IPS DF 6.9 (cell line): ENCODE data around the gene NEDD4L.

Experiments
- DNase-seq: peaks from one replicate; pipeline ENCODE4 v3.0.0-alpha.2; 2013; ENCODE audit warnings: low read depth, low spot score
- H3K27ac ChIP-seq: one replicate; pipeline ENCODE4 v1.5.1; 2013; ENCODE audit warnings: low read length, control low read depth
- H3K27me3 ChIP-seq: 2 replicates; pipeline ENCODE4 v1.6.1; 2013; ENCODE audit warnings: mild to moderate bottlenecking, low read length; ENCODE audit not compliant: control insufficient read depth, insufficient read depth
- H3K36me3 ChIP-seq: 2 replicates; pipeline ENCODE4 v1.6.1; 2013; ENCODE audit warnings: low read length; ENCODE audit not compliant: control insufficient read depth, insufficient read depth
- H3K4me1 ChIP-seq: 2 replicates; pipeline ENCODE4 v1.6.1; 2013; ENCODE audit warnings: low read length; ENCODE audit not compliant: control insufficient read depth, insufficient read depth
- H3K4me3 ChIP-seq: 2 replicates; pipeline ENCODE4 v1.5.1; 2013; ENCODE audit warnings: mild to moderate bottlenecking, low read length
- H3K9me3 ChIP-seq: 2 replicates; pipeline ENCODE4 v1.6.1; 2013; ENCODE audit warnings: low read length, inconsistent platforms; ENCODE audit not compliant: control insufficient read depth, insufficient read depth
- WGBS: extraction: QIAGEN DNeasy Blood & Tissue Kit; methylation state at CpG from one replicate; pipeline ENCODE4 v1.1.7; 2013; ENCODE audit warnings: mixed read lengths, missing lambda C conversion rate; ENCODE audit not compliant: insufficient read length, insufficient coverage; 5-methylcytosine and 5-hydroxymethylcytosine counted together

NEDD4L gene

DNA sequence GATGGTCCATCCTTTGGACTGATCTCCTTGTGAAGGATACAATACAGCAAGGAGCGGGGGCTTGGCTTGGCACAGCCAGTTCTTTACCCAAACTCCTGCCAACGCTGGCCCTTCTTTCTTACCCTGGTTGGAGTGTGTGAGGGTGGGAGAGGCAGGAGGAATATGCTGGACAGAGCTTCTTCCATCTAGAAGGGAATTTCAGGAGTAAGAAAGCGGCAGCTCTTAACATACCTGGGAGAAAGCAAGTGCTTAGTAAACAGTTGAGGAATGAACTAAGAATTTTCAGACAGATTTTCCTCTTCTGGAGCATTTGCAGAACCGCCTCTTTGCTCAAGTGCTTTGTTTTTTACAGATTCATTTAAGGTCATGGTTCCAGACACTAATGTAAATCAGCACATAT lies 72.8 kb downstream of the NEDD4L start:
- no peaks in the 10 kb centered on the region for H3K36me3 ChIP-seq
- WGBS: no CpG with 5 or more reads among the region's 4 CpGs
- no peak for DNase-seq
- 0 out of 2 replicates have a peak, but pooled peaks cover 4% of the 10 kb centered on the region for H3K4me1 ChIP-seq
- H3K27ac ChIP-seq: no peak overlapping the region
- H3K4me3 ChIP-seq: no peak overlapping the region
- no peaks in the 10 kb centered on the region for H3K27me3 ChIP-seq
- no peaks in the 10 kb centered on the region for H3K9me3 ChIP-seq

DNA sequence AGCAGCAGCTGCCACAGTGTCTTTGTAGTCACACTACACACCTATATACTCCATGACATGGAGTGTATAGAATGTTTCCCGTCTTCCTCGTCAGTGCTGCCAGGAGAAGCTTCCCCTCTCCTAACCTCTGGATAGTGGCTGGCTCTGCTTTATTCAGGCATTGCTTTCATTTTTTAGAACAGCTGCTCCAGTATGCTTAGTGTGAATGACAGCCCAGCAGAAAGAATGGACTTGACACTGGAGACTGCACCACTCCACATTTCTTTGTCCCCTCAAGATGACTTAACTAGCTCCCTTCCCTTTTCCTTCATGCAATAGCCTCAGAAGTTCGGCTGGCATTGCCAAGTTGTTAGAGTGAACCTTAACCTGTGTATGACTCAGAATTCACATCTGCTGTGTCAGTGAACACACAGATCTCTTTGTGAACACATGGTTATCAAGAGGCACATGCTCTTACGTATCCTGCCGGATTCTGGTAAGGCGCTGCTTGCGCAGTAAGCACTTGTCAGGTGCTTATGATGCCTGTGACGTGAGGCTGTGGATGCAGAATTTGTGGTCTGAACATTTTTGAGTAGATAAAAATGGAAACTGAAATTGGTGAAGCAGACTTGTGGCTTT lies 73.9 kb downstream of the NEDD4L start:
- no peak overlapping the region for H3K27ac ChIP-seq
- no CpG with 5 or more reads among the region's 8 CpGs for WGBS
- no peak for DNase-seq
- H3K4me1 ChIP-seq: 0 out of 2 replicates have a peak, but pooled peaks cover 4% of the 10 kb centered on the region
- no peaks in the 10 kb centered on the region for H3K9me3 ChIP-seq
- H3K4me3 ChIP-seq: no peak overlapping the region
- H3K27me3 ChIP-seq: no peaks in the 10 kb centered on the region
- no peaks in the 10 kb centered on the region for H3K36me3 ChIP-seq

DNA sequence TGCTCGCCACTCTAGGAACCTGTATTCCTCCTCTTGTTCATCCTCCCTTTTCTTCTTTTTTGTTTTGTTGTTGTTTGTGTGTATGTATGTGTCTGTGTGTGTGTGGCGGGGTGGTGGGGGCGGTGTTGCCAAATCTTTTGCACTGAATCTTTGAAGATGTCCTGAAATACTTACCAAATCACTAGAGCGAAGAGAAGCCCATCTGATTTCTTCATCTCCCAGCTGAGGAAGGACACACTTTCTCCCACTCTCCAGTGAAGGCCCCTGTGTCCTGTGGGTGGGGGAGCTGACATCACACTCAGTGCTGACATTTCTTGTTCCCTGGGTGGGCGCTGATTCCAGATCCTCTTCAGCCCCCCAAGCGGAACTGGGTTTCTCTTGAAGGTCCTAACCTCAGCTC lies 74.5 kb downstream of the NEDD4L start:
- no peaks in the 10 kb centered on the region for H3K36me3 ChIP-seq
- no peaks in the 10 kb centered on the region for H3K9me3 ChIP-seq
- H3K27me3 ChIP-seq: no peaks in the 10 kb centered on the region
- no peak overlapping the region for H3K4me3 ChIP-seq
- 0 out of 2 replicates have a peak, but pooled peaks cover 3% of the 10 kb centered on the region for H3K4me1 ChIP-seq
- WGBS: no CpG with 5 or more reads among the region's 6 CpGs
- DNase-seq: no peak
- H3K27ac ChIP-seq: no peak overlapping the region

DNA sequence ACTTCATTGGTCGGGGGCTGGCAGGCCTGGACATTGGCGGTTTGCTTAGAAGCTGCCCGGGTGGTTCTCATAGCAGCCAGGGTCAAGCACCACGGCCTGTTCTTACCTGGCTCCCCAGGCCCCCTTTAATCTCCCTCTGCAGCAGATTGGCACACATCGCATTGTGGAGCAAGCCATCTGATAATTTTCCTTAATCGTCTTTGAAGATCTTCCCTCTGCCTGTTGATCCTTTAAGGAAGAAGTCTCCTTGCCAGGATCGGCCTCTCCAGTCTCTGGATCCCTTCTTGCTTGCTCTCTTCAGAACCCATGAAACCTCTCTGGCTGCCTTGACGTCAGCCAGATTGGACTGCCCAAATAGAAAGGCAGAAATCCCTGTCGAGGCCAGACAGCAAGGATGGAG lies 75.8 kb downstream of the NEDD4L start:
- no peak overlapping the region for H3K27ac ChIP-seq
- H3K27me3 ChIP-seq: no peaks in the 10 kb centered on the region
- no peaks in the 10 kb centered on the region for H3K4me1 ChIP-seq
- H3K4me3 ChIP-seq: no peak overlapping the region
- DNase-seq: no peak
- H3K9me3 ChIP-seq: no peaks in the 10 kb centered on the region
- WGBS: no CpG with 5 or more reads among the region's 9 CpGs
- H3K36me3 ChIP-seq: no peaks in the 10 kb centered on the region

DNA sequence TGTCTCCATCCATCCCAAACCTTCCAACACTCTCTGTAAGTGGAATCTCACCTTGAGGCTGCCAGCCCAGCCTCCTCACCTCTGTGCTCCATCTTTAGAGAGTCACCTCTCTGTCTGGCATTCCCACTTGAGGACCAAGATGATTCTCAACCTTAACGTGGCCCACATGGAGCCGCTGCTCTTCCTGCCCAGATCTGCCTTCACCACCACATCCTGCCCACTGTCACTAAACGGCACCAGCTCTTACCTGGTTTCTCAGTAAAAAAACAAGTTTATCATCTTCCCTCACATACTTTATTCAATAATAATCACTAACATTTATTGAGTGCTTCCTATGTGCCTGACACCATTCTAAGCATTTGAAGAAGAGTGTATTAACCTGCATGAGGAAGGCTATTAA lies 80.4 kb downstream of the NEDD4L start:
- H3K4me1 ChIP-seq: no peaks in the 10 kb centered on the region
- 100% methylated on average over 1 of the region's 3 CpGs for WGBS
- no peaks in the 10 kb centered on the region for H3K36me3 ChIP-seq
- H3K27me3 ChIP-seq: no peaks in the 10 kb centered on the region
- no peak overlapping the region for H3K4me3 ChIP-seq
- no peaks in the 10 kb centered on the region for H3K9me3 ChIP-seq
- H3K27ac ChIP-seq: no peak overlapping the region
- DNase-seq: no peak

DNA sequence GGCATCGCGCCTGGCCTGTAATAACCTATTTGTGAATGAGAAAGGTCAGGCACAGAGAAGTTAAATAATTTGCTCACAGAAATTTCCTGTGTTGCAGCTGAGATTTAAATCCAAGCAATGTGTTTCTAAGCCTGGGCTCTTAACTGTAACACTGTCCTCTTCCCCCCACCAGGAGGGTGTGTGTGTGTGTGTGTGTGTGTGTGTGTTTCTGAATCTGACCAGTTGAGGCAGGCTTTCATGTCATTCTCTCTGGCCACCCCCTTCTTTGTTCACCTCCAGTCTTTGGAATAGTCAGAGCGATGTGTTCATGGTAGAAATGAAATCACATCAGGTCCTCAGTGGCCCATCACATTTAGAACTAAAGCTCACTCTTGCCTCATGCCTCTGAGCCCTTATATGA lies 81.2 kb downstream of the NEDD4L start:
- no peaks in the 10 kb centered on the region for H3K4me1 ChIP-seq
- no peak for DNase-seq
- H3K27me3 ChIP-seq: no peaks in the 10 kb centered on the region
- no peaks in the 10 kb centered on the region for H3K36me3 ChIP-seq
- no peak overlapping the region for H3K4me3 ChIP-seq
- WGBS: no CpG with 5 or more reads among the region's 3 CpGs
- H3K9me3 ChIP-seq: no peaks in the 10 kb centered on the region
- no peak overlapping the region for H3K27ac ChIP-seq

DNA sequence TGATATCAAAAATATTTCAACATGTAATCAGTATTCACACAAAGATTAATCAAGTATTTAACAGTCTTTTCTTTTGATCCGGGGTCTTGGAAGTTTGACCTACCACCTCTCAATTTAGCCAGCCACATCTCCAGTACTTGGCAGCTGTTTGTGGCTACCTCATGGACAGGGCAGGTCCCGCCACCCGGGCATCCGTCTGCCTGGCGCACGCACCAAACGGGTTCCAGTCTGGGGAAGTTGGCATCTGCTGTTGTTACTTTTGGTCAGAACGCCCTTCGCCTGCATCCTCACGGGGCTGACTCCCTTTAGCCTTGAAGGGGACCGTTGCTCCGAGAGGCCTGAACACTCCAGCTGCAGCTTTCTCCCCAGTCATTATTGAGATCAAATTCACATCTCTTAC lies 81.7 kb downstream of the NEDD4L start:
- Histone ChIP-seq H3K36me3 (no peaks in the 10 kb centered on the region), H3K4me1 (no peaks in the 10 kb centered on the region), H3K27me3 (no peaks in the 10 kb centered on the region), H3K4me3 (no peak overlapping the region), H3K9me3 (no peaks in the 10 kb centered on the region), H3K27ac (no peak overlapping the region)
- DNase-seq: no peak
- no CpG with 5 or more reads among the region's 12 CpGs for WGBS

DNA sequence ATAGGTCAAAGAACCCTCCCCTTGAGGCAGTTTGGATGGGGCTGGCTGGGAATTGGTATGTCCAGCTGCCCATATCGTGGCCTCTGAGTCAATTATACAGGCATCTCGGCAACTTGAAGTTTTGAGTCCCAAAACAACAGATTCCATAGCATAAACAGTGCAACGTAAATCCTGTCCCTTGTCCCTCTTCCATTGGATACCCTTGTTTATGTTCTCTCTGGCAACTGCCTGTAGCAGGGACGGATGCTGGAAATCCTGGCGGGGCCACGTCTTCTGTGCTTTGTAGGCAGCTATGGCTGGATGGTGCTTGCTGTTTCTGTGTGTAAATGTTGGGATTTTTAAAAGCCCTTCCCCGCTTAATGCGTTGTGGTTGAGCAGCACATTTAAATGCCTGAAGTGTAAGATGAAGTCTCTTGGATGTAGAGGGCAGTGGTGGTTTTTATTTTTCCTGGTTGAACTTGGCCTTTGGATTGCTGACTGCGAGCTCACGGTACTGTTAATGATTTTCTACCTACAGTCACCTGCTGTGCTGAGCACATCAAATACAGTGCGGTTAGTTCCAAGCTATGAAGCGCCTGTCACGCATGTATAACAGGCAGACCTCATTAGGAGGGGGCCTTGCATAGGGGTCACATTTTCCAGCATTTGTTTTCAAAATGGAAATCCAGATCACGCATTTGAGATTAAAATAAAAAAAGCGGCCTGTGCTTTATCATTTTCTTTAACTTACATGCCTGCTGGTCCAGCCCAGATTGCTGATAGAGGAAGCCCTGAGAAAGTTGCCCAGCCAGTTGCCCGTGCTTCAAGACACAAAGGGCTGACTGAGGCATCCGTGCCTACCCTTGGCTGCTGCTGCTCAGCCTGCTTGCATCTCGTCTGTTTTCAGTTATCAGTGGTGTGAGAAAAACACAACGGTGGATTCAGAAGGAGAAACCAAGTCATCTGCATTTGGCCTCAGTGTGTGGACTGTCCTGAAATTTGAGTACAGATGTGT lies 84.7 kb downstream of the NEDD4L start:
- Histone ChIP-seq H3K36me3 (no peaks in the 10 kb centered on the region), H3K4me1 (no peaks in the 10 kb centered on the region), H3K27me3 (no peaks in the 10 kb centered on the region), H3K4me3 (no peak overlapping the region), H3K27ac (no peak overlapping the region), H3K9me3 (no peaks in the 10 kb centered on the region)
- DNase-seq: no peak
- no CpG with 5 or more reads among the region's 19 CpGs for WGBS

DNA sequence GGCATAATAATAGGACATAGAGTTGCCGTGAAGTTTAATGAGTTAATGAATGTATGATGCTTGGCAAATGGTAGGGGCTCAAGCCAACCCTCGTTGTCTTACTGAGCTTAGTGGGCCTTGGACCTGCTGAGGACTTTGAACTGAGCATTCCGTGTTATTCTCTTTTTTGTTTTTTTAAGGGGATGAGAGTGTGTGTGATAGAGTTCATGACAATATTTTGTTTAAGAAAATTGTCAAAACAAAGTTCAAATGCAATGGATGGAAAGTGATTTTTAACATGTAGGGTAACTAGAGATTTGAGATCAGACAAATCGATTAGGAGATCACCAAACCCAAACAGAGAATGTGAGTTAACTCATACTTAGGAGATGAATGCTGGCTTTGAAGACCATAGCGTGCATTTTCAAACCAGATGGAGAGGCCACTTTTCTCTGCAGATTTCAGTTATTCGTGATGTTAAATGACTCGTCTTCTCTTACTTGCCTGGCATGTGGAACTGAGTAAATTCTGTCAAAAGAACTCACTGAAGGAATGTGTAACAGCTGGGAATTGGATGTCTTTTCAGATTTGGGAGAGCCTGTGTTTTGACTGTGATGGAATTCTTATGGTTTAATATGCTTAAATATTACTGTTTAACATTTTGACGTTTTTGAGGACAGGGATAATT lies 88.7 kb downstream of the NEDD4L start:
- Histone ChIP-seq H3K4me1 (0 out of 2 replicates have a peak, but pooled peaks cover 2% of the 10 kb centered on the region), H3K9me3 (no peaks in the 10 kb centered on the region), H3K27ac (no peak overlapping the region), H3K4me3 (no peak overlapping the region), H3K27me3 (no peaks in the 10 kb centered on the region), H3K36me3 (no peaks in the 10 kb centered on the region)
- no CpG with 5 or more reads among the region's 8 CpGs for WGBS
- no peak for DNase-seq

DNA sequence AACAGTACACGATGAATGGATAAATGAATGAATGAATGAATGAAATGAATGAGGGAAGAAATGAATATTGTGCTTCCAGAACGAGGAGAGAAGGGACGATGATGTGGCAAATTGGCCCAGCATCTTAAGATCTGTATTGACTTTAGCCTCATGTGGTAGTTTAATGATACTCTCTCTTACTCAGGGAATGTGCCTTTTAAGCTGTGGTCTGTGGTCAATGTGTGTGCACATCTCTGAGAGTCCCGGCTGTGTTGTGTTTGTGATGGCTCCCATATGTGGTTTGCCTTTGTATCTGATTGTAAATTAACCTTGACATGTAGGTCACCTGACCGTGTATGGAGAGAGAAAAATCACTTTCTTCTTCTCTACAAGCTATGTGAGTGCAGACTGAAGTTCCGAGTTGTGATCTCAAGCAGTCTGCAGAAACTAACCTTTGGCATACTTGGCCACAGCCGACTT lies 91.2 kb downstream of the NEDD4L start:
- 100% methylated on average over 3 of the region's 7 CpGs for WGBS
- H3K4me3 ChIP-seq: no peak overlapping the region
- H3K27ac ChIP-seq: no peak overlapping the region
- no peaks in the 10 kb centered on the region for H3K27me3 ChIP-seq
- H3K4me1 ChIP-seq: peaks cover 6% of the 10 kb centered on the region
- no peaks in the 10 kb centered on the region for H3K36me3 ChIP-seq
- H3K9me3 ChIP-seq: no peaks in the 10 kb centered on the region
- no peak for DNase-seq
